HepG2 (cell line): ENCODE measurements around the gene CLIC5. TPM values are rescaled to one million over a fixed set of nuclear protein-coding genes. Genes with fewer than 3 reads are reported as not detected.

Source experiments
- CHD4 ChIP-seq: fragments of 200-600 bp; sonication (generic); IDR thresholded peaks from 2 replicates; pipeline ENCODE4 v1.7.0; 2017; ENCODE audit warnings: mild to moderate bottlenecking, low read length, borderline replicate concordance
- MXD1 ChIP-seq: sonication (generic); formaldehyde crosslinking; IDR thresholded peaks from 2 replicates; pipeline ENCODE4 v1.4.0; 2020; ENCODE audit warnings: mild to moderate bottlenecking, missing genetic modification reagents
- ZBTB33 ChIP-seq: sonication (generic); formaldehyde crosslinking; IDR thresholded peaks from 2 replicates; pipeline ENCODE4 v1.4.0; 2020; ENCODE audit warnings: missing genetic modification reagents
- ZFP36 ChIP-seq: fragments of 150-350 bp; IDR thresholded peaks from 2 replicates; pipeline ENCODE4 v1.6.1; 2018; ENCODE audit warnings: borderline replicate concordance, low read length, low read depth; ENCODE audit not compliant: partially characterized antibody
- ZMYM3 ChIP-seq: sonication (generic); formaldehyde crosslinking; IDR thresholded peaks from 2 replicates; pipeline ENCODE4 v1.5.1; 2020; ENCODE audit warnings: mild to moderate bottlenecking, missing genetic modification reagents
- ZNF24 ChIP-seq: fragments of 450-650 bp; IDR thresholded peaks from 2 replicates; pipeline ENCODE4 v1.6.1; 2017; ENCODE audit warnings: antibody characterized with exemption, mild to moderate bottlenecking
- ZNF33B ChIP-seq: sonication (generic); formaldehyde crosslinking; IDR thresholded peaks from 2 replicates; pipeline ENCODE4 v1.5.1; 2020; ENCODE audit warnings: mild to moderate bottlenecking, missing genetic modification reagents
- ZNF580 ChIP-seq: IDR thresholded peaks from 2 replicates; pipeline ENCODE4 v1.6.1; 2016; ENCODE audit warnings: low read depth, borderline replicate concordance
- polyA plus RNA-seq, 8 experiments: library from polyadenylated mRNA; depleted of rRNA in 3 of 8; stranded (reverse) in 7 of 8; unstranded in 1 of 8; fragments of >200 nt; fragmentation: Illumina TruSeq in 4 of 8; extraction: Trizol in 4 of 8; gene quantifications; 2 replicates each; pipeline versions ENCODE4 v1.2.1 to v1.2.3, GENCODE V29; 2011 to 2016; ENCODE audit warnings: low read depth in 4 of 8, missing spikeins in 1 of 8, mixed read lengths in 1 of 8; ENCODE audit not compliant: insufficient read depth in 1 of 8
- total RNA-seq, 5 experiments: library from RNA; depleted of rRNA; stranded (reverse); fragments of >200 nt; fragmentation: Illumina TruSeq; extraction: Trizol; gene quantifications; 2 replicates each; pipeline ENCODE4 v1.2.3, GENCODE V29; 2016; ENCODE audit warnings: low read depth in 1 of 5
- TF ChIP-seq, protein P1 (sequence below): sonication (generic); formaldehyde crosslinking; conservative IDR thresholded peaks from 2 replicates; pipeline ENCODE4 v1.4.0; 2020; ENCODE audit warnings: missing genetic modification reagents

The CLIC5 gene
- total and polyA plus RNA-seq, 2 of the 13 experiments (the other 11 are each of a cell fraction or from before 2014, with no cell fraction given), result not detected

DNA sequence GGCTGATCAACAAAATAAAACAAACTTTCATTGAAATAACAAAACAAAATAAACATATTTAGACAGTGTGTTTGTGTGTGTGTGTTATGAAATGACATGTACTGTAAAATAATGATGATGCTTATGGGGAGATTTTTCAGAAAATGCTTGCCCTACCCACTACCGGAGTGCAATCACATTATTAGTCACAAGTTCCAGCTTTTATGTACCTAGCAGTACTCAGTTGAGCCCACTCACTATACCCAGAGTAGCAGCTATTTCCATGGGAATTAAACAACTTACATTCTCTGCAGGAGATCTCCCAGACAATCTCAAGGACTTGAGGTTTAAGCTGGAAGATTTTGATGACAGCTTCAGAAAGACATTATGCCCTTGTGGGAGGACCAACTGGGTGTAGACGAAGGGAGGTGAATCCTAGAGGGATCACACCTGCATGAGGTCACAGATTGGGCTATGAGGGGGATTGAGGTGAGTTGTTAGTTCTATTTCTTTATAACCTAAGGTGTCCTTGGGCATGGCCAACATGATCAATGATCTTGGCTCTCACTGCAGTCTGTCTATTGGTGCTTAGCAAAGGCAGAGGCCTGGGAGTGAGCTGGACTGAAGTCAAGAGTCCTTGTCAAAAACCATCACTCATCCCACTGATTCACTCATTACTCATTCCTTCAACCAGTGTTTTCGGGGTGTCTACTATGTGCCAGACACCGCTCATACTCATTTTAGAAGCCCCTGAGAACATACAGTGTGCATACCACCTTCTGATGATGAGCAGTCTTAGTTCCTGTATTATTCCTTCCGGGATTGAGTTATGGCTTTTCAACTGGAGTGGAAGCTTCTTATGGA is 6.7 kb upstream of the CLIC5 start (continued):
- TF ChIP-seq ZBTB33 (CRISPR knock-in tag), result no peak
- TF ChIP-seq CHD4, result no peak
- no peak for TF ChIP-seq ZNF33B
- TF ChIP-seq, protein P1, sequence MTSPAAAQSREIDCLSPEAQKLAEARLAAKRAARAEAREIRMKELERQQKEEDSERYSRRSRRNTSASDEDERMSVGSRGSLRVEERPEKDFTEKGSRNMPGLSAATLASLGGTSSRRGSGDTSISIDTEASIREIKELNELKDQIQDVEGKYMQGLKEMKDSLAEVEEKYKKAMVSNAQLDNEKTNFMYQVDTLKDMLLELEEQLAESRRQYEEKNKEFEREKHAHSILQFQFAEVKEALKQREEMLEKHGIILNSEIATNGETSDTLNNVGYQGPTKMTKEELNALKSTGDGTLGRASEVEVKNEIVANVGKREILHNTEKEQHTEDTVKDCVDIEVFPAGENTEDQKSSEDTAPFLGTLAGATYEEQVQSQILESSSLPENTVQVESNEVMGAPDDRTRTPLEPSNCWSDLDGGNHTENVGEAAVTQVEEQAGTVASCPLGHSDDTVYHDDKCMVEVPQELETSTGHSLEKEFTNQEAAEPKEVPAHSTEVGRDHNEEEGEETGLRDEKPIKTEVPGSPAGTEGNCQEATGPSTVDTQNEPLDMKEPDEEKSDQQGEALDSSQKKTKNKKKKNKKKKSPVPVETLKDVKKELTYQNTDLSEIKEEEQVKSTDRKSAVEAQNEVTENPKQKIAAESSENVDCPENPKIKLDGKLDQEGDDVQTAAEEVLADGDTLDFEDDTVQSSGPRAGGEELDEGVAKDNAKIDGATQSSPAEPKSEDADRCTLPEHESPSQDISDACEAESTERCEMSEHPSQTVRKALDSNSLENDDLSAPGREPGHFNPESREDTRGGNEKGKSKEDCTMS (CRISPR knock-in tag), result no peak
- TF ChIP-seq ZMYM3 (CRISPR knock-in tag), result no peak
- no peak for TF ChIP-seq MXD1
- TF ChIP-seq ZNF24, result no peak
- TF ChIP-seq ZFP36, result no peak
- TF ChIP-seq ZNF580 (CRISPR knock-in tag), result no peak
